Measurements from ENCODE around the gene RAPGEF5. TPM values are rescaled to one million over a fixed set of nuclear protein-coding genes. Genes with fewer than 3 reads are reported as not detected.

RAPGEF5 gene
- polyA plus RNA-seq, 1 of the 3 experiments (the other 2 are of a cell fraction): 1.2 TPM

DNA sequence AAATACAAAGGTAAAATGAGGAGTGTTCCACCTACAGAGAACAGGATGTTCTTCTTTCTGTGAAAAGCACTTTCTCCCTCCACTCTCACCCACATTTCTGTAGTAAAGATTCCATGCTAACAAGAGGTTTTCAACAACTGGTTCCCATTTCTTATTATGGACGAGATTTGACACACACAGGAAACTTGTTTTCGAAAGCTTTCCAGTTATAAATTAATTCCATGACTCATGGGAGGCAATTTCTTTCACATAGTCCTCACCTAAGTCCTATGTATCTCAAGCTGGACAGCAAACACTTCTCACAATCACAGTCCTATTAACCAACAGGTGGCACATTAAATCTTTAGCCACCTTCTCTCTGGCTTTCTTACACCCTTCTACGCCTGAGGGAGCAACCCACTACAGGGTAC is 24.5 kb downstream of the RAPGEF5 start:
- POLR2A ChIA-PET: no interaction called here

More for the DNA sequence above, 24.5 kb downstream of the RAPGEF5 start:
- Histone ChIP-seq H3K79me2 (ENCODE audit: insufficient read depth) (no peaks in the 10 kb centered on the region), H3K27ac (ENCODE audit: low read depth in 2 of 2, low read length in 1 of 2) (peak overlapping the region in 1 of 2 experiments; percentile 12; a peak in 1 of 4 replicates), H3K4me3 (ENCODE audit: low read depth in 2 of 2, low read length in 1 of 2) (no peak overlapping the region), H3K27me3 (ENCODE audit: insufficient read depth) (no peaks in the 10 kb centered on the region), H3K4me2 (no peak overlapping the region), H2AFZ (ENCODE audit: low read depth) (no peak overlapping the region), H3F3A (replicated peaks; ENCODE audit: insufficient read depth) (no peaks in the 10 kb centered on the region), H4K20me1 (ENCODE audit: insufficient read depth) (no peaks in the 10 kb centered on the region), H3K9ac (no peak overlapping the region), H3K4me1 (ENCODE audit: control insufficient read depth in 1 of 2, insufficient read depth in 2 of 2, low read depth in 1 of 2, low read length in 1 of 2) (peaks cover 0 to 16% of the 10 kb centered on the region in 2 experiments; a peak in 2 of 4 replicates), H3K9me2 (no peaks in the 10 kb centered on the region), H3K9me3 (no peaks in the 10 kb centered on the region), H3K36me3 (replicated peaks in 1 of 2; ENCODE audit: control insufficient read depth in 1 of 2, insufficient read depth in 2 of 2, low read length in 1 of 2) (no peaks in the 10 kb centered on the region)
- DNase-seq: no peak
- CTCF ChIA-PET: interaction anchor here (1.2 kb wide), 1 partner anchor 64 kb away, joined by 3 read pairs; no protein-coding TSS in a partner anchor
- TF ChIP-seq RCOR1 (IDR thresholded peaks at IDR 0.05; ENCODE audit: low read length) (no peak), GABPA (IDR thresholded peaks at IDR 0.05; ENCODE audit: low read depth) (no peak), TAF1 (IDR thresholded peaks at IDR 0.05; ENCODE audit: borderline replicate concordance, low read depth, low read length) (no peak), SIN3A (IDR thresholded peaks at IDR 0.05; ENCODE audit: borderline replicate concordance, low read depth, low read length) (no peak), IRF3 (IDR thresholded peaks at IDR 0.05; ENCODE audit: low read depth, low read length) (no peak), EP300 (IDR thresholded peaks at IDR 0.05; ENCODE audit: borderline replicate concordance in 1 of 2, low read depth in 1 of 2, low read length in 1 of 2) (no peak), USF1 (IDR thresholded peaks at IDR 0.05; ENCODE audit: borderline replicate concordance, low read depth) (no peak), PBX3 (IDR thresholded peaks at IDR 0.05) (peak; percentile 11; the same call in 1 of the 2 replicates), TCF12 (IDR thresholded peaks at IDR 0.05) (peak; percentile 11; the same call in 1 of the 2 replicates), TEAD4 (IDR thresholded peaks at IDR 0.05; ENCODE audit: borderline replicate concordance, insufficient read depth) (no peak), YY1 (IDR thresholded peaks at IDR 0.05; ENCODE audit: low read depth) (no peak), MXI1 (IDR thresholded peaks at IDR 0.05; ENCODE audit: low read depth, low read length) (no peak), FOXJ3 (CRISPR knock-in tag; IDR thresholded peaks at IDR 0.05) (no peak), RAD21 (IDR thresholded peaks at IDR 0.05; ENCODE audit: low read length) (no peak)
- TF ChIP-seq, protein P1, sequence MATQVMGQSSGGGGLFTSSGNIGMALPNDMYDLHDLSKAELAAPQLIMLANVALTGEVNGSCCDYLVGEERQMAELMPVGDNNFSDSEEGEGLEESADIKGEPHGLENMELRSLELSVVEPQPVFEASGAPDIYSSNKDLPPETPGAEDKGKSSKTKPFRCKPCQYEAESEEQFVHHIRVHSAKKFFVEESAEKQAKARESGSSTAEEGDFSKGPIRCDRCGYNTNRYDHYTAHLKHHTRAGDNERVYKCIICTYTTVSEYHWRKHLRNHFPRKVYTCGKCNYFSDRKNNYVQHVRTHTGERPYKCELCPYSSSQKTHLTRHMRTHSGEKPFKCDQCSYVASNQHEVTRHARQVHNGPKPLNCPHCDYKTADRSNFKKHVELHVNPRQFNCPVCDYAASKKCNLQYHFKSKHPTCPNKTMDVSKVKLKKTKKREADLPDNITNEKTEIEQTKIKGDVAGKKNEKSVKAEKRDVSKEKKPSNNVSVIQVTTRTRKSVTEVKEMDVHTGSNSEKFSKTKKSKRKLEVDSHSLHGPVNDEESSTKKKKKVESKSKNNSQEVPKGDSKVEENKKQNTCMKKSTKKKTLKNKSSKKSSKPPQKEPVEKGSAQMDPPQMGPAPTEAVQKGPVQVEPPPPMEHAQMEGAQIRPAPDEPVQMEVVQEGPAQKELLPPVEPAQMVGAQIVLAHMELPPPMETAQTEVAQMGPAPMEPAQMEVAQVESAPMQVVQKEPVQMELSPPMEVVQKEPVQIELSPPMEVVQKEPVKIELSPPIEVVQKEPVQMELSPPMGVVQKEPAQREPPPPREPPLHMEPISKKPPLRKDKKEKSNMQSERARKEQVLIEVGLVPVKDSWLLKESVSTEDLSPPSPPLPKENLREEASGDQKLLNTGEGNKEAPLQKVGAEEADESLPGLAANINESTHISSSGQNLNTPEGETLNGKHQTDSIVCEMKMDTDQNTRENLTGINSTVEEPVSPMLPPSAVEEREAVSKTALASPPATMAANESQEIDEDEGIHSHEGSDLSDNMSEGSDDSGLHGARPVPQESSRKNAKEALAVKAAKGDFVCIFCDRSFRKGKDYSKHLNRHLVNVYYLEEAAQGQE (IDR thresholded peaks at IDR 0.05; ENCODE audit: low read depth, low read length): peak; percentile 62; the same call in 1 of the 2 replicates
- TF ChIP-seq, protein P2, sequence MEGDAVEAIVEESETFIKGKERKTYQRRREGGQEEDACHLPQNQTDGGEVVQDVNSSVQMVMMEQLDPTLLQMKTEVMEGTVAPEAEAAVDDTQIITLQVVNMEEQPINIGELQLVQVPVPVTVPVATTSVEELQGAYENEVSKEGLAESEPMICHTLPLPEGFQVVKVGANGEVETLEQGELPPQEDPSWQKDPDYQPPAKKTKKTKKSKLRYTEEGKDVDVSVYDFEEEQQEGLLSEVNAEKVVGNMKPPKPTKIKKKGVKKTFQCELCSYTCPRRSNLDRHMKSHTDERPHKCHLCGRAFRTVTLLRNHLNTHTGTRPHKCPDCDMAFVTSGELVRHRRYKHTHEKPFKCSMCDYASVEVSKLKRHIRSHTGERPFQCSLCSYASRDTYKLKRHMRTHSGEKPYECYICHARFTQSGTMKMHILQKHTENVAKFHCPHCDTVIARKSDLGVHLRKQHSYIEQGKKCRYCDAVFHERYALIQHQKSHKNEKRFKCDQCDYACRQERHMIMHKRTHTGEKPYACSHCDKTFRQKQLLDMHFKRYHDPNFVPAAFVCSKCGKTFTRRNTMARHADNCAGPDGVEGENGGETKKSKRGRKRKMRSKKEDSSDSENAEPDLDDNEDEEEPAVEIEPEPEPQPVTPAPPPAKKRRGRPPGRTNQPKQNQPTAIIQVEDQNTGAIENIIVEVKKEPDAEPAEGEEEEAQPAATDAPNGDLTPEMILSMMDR (IDR thresholded peaks at IDR 0.05): no peak
- WGBS (ENCODE audit: low lambda C conversion rate): 38% methylated on average over 3 of the region's 3 CpGs
